Bronchial epithelial cell (primary cell): ENCODE data around the gene SLC1A3. TPM values are rescaled to one million over a fixed set of nuclear protein-coding genes. Genes with fewer than 3 reads are reported as not detected.
A peak's percentile ranks its signal among the peaks of the same experiment; 100 is the strongest.

Experiments
- DNase-seq: peaks from one replicate; pipeline ENCODE4 v3.0.0-alpha.2; 2010; ENCODE audit warnings: low read depth
- FAIRE-seq: peaks from 2 replicates; lab custom pipeline; 2011; peaks lifted over from hg19 to GRCh38; lab: Jason Lieb, UNC
- H3K27me3 ChIP-seq: 2 replicates; pipeline ENCODE4 v1.5.1; 2011; ENCODE audit warnings: low read length; ENCODE audit not compliant: control insufficient read depth, insufficient read depth
- H3K36me3 ChIP-seq: 2 replicates; pipeline ENCODE4 v1.5.1; 2011; ENCODE audit warnings: low read length; ENCODE audit not compliant: control insufficient read depth, insufficient read depth
- H3K4me3 ChIP-seq: 2 replicates; pipeline ENCODE4 v1.5.1; 2011; ENCODE audit warnings: mild to moderate bottlenecking, low read depth, low read length, control low read depth
- total RNA-seq: library from RNA; depleted of rRNA; stranded (reverse); fragments of >200 nt; gene quantifications from 2 replicates; pipeline ENCODE4 v1.2.1, GENCODE V29; 2014
- TF ChIP-seq, protein P1 (sequence below): IDR thresholded peaks from 2 replicates; pipeline ENCODE4 v1.5.1; 2011; ENCODE audit warnings: mild to moderate bottlenecking, moderate library complexity, low read length, control low read depth, inconsistent platforms; ENCODE audit not compliant: insufficient read depth, severe bottlenecking

SLC1A3 gene
- total RNA-seq = 1.7 and 3.4 TPM in 2 replicates

DNA sequence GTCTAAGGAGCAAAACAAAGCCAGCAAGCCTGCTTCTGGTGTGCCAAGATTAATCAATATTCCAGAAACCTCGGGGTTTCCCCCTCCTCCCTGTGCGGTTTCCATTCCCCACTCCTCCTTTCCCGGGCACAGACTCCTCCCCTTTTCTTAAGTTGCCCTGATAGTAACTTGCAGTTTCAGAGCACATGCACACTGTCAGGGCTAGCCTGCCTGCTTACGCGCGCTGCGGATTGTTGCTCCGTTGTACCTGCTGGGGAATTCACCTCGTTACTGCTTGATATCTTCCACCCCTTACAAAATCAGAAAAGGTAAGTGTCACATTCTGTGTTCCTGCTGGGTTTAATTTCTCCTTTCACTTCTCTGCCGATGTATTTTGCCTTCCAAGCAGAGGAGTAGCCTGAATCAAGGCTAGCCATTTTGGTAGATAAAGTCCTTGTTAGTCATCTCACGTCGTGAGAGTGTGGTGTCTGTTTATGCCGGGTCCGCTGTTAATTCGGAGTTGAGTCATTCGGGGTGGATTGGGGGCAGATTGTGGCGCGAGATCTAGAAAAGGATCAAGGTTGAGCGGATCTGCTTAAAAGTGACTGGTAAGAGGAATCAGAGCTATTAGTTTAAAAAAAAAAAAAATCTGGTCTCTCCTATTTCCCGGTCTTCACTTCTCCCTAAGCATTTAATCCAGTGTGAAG lies at the start of gene SLC1A3:
SLC1A3 (plus strand) TSS at position 179 of the 686 bp plus-strand sequence. CDS start 1,818 bp downstream, outside the sequence.
- TF ChIP-seq, protein P1, sequence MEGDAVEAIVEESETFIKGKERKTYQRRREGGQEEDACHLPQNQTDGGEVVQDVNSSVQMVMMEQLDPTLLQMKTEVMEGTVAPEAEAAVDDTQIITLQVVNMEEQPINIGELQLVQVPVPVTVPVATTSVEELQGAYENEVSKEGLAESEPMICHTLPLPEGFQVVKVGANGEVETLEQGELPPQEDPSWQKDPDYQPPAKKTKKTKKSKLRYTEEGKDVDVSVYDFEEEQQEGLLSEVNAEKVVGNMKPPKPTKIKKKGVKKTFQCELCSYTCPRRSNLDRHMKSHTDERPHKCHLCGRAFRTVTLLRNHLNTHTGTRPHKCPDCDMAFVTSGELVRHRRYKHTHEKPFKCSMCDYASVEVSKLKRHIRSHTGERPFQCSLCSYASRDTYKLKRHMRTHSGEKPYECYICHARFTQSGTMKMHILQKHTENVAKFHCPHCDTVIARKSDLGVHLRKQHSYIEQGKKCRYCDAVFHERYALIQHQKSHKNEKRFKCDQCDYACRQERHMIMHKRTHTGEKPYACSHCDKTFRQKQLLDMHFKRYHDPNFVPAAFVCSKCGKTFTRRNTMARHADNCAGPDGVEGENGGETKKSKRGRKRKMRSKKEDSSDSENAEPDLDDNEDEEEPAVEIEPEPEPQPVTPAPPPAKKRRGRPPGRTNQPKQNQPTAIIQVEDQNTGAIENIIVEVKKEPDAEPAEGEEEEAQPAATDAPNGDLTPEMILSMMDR = no peak
- DNase-seq = peak; percentile 76
- no peaks in the 10 kb centered on the region for H3K36me3 ChIP-seq
- FAIRE-seq = peak; percentile 66
- peak within 1 kb of the TSS; percentile 58 for H3K4me3 ChIP-seq
- no peaks in the 10 kb centered on the region for H3K27me3 ChIP-seq

DNA sequence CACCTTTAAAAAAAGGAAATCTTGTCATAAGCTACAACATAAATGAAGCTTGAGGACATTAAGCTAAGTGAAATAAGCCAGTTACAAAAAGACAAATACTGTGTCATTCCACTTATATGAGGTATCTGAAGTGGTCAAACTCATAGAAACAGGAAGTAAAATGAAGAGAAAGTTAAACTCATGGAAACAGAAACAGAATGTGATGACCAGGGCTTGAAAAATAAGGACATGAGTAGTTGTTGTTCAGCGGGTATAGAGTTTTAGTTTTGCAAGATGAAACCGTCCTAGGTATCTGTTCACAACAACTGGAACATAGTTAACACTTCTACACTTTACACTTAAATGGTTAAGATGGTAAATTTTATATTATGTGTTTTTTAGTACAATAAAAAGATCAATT lies 47.8 kb upstream of the SLC1A3 start:
- FAIRE-seq (no peak), DNase-seq (no peak)
- TF ChIP-seq, protein P1 = no peak
- H3K27me3 ChIP-seq = no peaks in the 10 kb centered on the region
- H3K36me3 ChIP-seq = no peaks in the 10 kb centered on the region
- H3K4me3 ChIP-seq = no peak overlapping the region

DNA sequence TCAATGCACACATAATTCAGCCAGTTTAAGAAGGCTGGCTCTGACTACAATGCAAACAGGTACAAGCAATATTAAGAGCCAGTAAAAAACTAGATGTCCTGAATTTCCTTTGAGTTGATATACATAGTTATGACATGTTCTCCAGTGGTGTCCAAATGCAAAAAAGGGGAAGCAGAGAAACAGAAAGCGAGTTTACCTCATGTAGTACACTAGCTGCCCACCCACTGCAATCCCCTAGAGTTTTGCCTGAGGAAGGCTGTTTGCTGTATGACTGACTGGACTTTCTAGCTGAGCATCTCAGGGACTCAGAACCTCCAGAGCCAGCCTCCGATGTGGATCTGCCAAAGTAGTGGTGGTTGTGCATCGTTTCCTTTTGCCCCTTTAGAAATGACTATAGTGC lies 44.8 kb upstream of the SLC1A3 start:
- no peak for FAIRE-seq
- DNase-seq = no peak
- Histone ChIP-seq H3K4me3 (no peak overlapping the region), H3K36me3 (no peaks in the 10 kb centered on the region), H3K27me3 (no peaks in the 10 kb centered on the region)
- TF ChIP-seq, protein P1 = no peak

DNA sequence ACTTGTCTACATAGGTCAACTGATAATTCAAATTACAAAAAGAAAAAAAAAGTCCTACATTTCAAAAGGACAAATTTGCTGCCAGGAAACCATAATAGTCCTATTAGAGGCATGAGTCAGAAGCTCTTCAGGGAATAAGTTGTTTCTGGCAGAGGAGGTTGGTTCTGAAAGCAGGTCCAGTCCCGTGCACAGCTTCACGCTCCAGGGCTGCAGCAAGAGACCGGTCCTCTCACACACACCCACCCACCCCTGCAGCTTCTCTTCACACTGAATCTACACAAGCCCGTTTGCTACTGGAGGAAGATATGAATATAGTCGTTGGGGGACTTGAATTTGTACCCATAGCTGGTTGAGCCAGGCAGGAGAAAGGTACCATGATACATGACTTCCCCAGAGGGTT lies 36.9 kb upstream of the SLC1A3 start:
- TF ChIP-seq, protein P1 = no peak
- FAIRE-seq = no peak
- peak; percentile 25 for DNase-seq
- no peak overlapping the region for H3K4me3 ChIP-seq
- no peaks in the 10 kb centered on the region for H3K36me3 ChIP-seq
- H3K27me3 ChIP-seq = no peaks in the 10 kb centered on the region

DNA sequence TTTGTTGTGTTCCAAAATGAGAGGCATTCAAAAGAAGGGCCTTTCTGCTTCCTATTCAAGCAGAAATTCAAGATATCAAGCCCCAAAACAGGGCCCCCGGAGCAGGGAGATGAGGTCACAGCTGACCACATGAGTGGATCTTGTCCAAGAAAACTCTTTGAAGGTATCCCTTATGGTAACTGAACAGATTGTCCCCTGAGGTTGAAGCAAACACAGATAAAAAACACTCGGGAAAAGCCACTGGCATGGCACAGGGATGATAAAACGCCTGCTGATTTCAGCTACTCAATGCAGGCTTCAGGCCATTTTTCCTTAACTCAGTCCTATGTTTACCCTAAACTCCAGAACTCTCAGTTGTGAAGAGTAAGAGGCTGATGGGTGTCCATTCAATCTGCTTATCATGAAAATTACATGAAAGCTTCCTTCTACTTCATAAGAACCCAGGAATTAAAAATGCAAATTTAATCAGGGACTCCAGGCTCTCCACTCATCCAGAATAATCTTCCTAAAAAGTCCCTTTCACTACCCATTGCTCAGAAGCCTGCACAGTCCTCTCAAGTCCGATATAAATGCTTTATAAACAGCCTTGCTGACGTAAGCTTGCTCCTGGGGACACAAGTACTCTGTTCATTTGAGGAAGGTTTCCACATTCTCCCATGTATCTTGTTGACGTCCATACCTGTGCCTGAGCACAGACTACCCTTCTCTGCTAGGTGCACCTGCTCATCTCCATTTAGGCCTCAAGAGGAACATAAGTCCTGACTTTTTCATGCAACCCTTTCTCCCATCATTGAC lies 35.9 kb upstream of the SLC1A3 start:
- TF ChIP-seq, protein P1 = no peak
- Histone ChIP-seq H3K4me3 (no peak overlapping the region), H3K27me3 (no peaks in the 10 kb centered on the region), H3K36me3 (no peaks in the 10 kb centered on the region)
- DNase-seq (no peak), FAIRE-seq (no peak)
